LNCaP clone FGC (cell line): ENCODE data around the gene NPY1R.

Experiments
- DNase-seq: peaks from one replicate; pipeline ENCODE4 v3.0.0-alpha.2; 2011; ENCODE audit warnings: low read depth
- H3K4me3 ChIP-seq: 2 replicates; pipeline ENCODE4 v1.5.1; 2011; ENCODE audit warnings: mild to moderate bottlenecking, low read depth, low read length, control low read depth
- TF ChIP-seq, protein P1 (sequence below): IDR thresholded peaks from 2 replicates; pipeline ENCODE4 v1.5.1; 2012; ENCODE audit warnings: mild to moderate bottlenecking; ENCODE audit not compliant: control insufficient read depth, insufficient read depth; ENCODE audit errors: extremely low read depth

NPY1R gene

DNA sequence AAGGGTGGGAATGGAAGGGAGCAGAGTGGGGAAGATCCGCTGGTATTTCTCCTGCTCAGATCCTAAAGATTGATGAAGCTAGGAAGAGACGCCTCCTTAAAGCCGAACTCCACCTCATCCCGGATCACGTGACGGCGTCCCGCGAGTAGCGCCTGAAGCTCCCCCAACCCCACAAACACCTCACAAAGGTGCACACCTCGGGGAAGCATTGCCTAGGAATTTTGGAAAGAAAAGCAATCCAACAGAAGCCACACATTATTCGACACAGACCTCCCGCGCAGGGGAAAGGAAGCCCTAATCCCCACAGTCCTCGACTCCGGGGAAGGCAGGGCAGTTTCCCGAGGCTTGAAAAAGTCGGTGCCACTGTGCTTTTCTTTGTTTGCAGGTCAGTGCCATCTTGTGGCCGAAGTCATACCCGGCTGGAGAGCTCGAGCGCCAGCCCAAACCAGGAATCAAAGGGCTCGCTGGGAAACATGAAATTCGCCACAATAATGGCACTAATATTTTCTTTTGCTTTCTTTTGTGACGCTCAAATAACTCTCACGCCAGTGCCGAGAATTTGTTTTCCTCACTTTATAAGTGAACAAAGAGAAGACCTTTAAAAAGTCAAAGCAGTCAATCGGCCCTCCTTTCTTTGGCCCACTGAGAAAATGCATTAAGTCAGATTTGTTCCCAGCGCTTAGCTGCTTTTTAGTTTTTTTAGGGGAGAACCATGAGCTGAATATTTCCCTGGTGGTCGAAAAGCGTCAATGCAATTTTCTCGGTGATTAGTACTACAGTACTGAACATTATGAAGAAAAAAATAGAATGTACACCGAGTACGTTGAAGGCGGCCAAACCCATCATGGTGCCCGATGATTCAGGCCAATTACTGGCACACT is at the start of gene NPY1R:
Gene NPY1R (minus strand): TSS at position 71 of the 881 bp plus-strand sequence. CDS start 6,042 bp downstream, outside the sequence.
- DNase-seq: peak; percentile 57
- TF ChIP-seq, protein P1, sequence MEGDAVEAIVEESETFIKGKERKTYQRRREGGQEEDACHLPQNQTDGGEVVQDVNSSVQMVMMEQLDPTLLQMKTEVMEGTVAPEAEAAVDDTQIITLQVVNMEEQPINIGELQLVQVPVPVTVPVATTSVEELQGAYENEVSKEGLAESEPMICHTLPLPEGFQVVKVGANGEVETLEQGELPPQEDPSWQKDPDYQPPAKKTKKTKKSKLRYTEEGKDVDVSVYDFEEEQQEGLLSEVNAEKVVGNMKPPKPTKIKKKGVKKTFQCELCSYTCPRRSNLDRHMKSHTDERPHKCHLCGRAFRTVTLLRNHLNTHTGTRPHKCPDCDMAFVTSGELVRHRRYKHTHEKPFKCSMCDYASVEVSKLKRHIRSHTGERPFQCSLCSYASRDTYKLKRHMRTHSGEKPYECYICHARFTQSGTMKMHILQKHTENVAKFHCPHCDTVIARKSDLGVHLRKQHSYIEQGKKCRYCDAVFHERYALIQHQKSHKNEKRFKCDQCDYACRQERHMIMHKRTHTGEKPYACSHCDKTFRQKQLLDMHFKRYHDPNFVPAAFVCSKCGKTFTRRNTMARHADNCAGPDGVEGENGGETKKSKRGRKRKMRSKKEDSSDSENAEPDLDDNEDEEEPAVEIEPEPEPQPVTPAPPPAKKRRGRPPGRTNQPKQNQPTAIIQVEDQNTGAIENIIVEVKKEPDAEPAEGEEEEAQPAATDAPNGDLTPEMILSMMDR: peak; percentile 75
- H3K4me3 ChIP-seq: peak within 1 kb of the TSS; percentile 46

DNA sequence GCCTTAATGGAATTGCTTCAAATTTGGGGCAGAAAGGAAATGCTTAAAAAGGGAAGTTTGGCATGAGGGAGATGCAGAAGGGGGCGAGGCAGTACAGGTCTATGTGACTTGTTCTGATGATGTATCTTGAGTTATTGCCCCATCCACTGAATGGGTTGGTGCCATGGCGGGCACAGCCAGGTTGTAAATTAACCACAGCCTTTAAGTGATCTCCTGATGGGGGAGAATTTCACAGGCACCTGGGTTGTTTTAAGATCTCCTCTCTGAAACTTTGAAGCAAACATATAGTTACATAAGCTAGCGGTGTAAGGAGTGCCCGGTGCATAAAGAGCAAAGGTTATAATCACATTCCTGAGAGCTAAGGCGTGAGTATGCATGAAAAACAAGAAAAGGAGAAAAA is 48.3 kb upstream of the NPY1R start:
- TF ChIP-seq, protein P1: no peak
- DNase-seq: no peak
- H3K4me3 ChIP-seq: no peak overlapping the region

DNA sequence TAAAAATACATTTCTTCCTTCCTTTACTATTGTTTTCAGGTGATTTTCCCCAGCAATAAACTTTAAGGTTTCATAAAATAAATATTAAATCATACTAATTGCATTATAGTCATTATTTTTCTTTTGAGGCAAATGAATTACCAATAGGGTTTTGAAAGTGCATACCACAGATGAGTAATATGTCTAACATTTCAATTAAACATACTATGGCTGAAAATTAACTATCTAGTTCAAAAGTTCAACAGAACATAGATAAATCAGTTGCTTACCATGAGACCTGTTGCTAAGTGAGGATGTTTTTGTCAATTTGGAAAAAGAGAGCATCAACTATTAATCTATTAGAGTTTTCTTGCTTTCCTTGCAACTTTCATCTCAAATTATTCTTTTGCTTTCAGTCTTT is 46.3 kb upstream of the NPY1R start:
- DNase-seq: no peak
- TF ChIP-seq, protein P1: no peak
- no peak overlapping the region for H3K4me3 ChIP-seq

DNA sequence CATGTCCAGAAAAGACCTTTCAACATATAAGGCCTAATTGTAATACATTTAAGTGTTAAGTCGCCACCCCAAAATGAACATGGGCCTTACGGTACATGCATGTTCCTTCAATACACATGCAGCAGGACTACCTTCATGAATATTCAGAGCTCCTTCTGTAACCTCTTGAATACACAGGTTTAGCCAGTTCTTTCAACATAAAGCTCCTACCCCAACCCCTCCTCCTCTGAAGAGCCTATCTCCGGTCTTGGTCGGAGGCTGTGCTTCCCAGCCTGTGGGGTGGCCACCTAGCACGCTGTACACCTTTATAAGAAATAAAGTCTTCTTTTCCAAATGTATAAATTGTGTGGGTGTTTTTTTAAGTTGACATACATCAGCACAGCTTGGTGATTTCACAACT is 39.6 kb upstream of the NPY1R start:
- TF ChIP-seq, protein P1: no peak
- H3K4me3 ChIP-seq: no peak overlapping the region
- no peak for DNase-seq

DNA sequence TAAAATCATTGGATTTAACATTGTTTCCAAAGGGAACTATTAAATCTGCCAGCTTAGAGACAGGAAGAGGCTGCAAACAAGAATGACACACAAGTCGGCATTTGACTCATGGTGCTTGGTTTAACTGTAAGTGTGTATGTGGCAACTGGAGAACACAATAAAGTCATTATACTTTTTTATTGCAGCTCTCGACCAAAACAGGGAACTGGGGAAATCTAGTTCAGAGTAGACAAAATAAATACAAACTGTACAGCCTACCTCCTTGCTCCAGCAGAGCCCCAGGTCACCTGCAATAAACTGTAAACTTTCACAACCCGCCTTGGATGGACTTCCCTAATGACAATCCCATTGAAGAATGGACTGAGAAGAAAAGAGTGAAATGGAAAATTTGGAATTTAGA is 35.3 kb upstream of the NPY1R start:
- DNase-seq: no peak
- no peak overlapping the region for H3K4me3 ChIP-seq
- TF ChIP-seq, protein P1: no peak

DNA sequence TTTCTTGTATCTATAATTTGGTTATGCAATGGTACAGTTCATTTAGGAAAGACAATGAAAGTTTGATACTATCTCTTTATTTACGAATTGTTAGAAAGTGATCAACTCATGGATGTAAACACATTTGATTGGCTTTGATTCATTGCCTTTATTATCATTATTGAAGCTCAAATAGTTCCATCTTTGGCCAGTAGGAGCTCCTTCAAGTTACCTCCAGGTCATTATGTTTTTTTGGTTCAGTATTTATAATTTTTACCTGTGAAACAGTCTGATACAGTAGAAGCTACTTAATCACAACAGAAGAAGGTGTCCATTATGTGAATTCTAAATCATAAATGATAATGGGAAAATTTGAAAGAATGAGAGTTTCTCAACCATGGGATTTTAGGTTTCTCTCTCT is 23.7 kb upstream of the NPY1R start:
- H3K4me3 ChIP-seq: no peak overlapping the region
- TF ChIP-seq, protein P1: no peak
- DNase-seq: no peak
